CD4-positive, alpha-beta T cell treated with Interferon alpha-2 for 1 hour (primary cell): Measurements from ENCODE around the gene IMMP2L.
"Not testable (repeated sequence)": the region's sequence is repeated elsewhere in the genome, so short reads cannot be mapped to it uniquely, and the experiment has no call there.

ENCODE experiments used
- DNase-seq, 2 donors: peaks; one replicate each; pipeline ENCODE4 v3.0.0-alpha.2; 2020 to 2022

Gene IMMP2L

DNA sequence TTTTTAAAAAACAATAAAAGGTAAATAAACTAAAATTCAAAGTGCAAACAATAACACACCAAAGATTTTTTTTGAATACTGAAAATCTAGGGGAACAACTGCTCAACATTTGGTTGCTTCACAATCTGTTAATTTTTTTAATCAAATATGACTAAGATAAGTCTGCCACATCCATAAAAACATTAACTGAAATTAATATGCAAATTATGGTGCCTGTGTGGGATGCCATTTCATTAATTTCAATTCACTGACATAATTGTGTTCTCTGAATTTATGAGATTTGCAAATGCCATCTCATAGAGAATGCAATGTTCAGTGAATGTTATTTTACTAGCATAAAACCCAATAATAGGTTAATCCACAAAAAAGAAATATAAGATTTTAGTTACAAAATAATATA is 237.5 kb downstream of the IMMP2L start:
- no peak for DNase-seq

DNA sequence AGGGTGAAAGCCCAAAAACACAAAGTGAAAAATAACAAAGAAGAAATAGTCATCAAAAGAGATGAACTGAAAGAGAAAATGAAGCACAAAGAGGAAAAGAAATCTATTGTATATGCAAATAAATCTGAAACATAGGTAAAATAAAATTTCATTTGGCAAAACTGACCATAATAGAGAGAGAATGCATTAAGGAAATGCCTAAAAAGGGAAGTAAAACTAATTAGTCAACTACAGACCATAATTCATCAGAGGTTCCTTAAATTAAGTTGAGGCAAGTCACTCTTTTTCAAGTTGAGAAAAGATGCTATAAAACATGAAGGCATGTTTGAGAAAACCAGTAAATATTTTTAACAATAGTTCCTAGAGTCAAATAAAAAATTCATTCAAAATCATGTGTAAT is 238.1 kb downstream of the IMMP2L start:
- DNase-seq, result no peak

DNA sequence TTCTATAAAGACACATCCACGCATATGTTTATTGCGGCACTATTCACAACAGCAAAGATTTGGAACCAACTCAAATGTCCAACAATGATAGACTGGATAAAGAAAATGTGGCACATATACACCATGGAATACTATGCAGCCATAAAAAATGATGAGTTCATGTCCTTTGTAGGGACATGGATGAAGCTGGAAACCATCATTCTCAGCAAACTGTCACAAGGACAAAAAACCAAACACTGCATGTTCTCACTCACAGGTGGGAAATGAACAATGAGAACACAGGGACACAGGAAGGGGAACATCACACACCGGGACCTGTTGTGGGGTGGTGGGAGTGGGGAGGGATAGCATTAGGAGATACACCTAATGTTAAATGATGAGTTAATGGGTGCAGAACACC is 238.6 kb downstream of the IMMP2L start:
- DNase-seq, result not testable (repeated sequence)

DNA sequence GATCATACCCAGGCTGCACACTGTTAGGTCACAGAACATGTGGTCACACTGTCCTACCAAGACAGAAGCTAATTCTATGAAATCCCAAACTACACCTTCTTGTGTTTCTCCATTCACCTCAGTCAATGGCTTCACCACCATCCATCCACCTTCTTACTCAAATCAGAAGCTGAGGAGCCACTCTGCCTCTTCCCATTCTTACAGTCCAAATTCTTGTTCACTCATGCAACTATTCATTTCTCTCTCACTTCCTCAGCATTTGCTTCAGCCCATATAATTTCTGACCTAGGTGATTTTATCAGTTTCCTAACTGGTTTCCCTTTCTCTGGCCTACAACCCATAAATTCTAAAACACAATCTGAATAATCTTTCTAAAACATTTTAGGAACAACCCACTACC is 242.2 kb downstream of the IMMP2L start:
- DNase-seq, result no peak

DNA sequence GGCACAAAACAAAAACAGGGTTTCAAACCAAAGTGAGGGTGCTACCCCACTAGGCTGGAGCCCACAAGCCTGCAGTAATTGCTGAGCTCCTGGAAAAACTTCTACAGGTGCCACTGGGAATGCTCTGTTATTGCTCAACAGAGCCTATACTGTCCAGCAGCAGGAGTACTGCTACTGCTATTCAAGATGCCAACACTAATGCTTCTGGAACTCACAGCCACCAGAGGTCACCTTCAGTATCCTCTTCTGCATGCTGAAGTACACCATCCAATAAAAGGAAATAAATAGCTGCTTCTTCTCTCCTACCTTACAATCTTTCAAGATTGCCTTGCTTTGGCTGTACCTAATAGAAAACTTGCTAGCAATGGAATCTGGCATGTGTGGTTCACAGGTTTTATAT is 249.3 kb downstream of the IMMP2L start:
- DNase-seq, result no peak

DNA sequence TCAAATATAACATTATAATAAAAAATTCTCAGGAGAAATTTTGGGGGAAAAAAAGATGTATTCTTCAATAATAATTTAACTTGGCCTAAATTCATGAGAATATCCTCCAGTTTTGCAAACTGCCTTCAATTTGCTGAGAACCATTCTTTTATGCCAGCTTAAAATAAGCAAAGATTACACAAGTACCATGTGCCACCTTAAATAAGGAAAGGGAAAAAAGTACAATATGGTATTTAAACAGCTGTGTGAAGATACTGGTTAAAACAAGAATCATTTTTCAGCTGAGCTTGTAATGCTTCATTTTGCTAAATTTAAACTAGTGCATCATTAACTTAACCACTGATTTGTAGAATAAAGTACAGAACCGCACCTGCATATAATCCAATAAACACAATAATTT is 253.6 kb downstream of the IMMP2L start:
- DNase-seq, result no peak

DNA sequence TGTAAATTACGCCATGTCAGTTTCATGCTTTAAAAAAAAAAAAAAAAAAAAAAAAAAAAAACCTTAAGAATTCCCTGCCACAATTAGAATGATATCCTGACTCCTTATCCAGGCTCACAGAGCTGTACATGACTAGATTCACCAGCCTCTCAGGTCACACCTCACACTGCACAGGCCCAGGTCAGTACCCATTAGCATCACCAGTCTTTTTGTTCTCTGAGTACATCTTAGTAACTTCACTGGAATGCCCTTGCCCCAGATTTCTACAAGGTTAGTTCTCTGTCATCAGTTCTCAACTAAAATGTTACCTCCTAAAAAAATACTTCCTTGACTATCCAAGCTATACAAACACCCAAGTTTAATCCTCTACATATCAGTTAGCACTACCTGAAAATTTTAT is 260.4 kb downstream of the IMMP2L start:
- no peak for DNase-seq

DNA sequence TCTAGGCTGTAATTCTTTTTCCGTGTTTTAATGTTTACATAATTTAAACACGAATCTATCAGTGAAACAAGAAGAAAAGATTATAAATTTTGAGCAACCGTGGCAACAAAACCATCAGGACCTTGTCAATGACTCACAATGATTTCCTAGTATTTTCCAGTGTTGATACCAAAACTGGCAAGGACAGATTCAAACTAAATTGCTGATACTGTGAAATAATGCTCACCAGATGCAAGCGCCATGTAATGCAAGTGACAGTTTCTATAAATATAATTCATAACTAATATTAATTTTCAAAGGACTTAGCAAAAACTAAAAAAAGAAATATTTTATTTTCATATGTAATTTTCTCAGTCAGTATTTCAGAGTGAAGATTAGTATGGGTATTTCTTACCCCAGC is 267.8 kb downstream of the IMMP2L start:
- no peak for DNase-seq

DNA sequence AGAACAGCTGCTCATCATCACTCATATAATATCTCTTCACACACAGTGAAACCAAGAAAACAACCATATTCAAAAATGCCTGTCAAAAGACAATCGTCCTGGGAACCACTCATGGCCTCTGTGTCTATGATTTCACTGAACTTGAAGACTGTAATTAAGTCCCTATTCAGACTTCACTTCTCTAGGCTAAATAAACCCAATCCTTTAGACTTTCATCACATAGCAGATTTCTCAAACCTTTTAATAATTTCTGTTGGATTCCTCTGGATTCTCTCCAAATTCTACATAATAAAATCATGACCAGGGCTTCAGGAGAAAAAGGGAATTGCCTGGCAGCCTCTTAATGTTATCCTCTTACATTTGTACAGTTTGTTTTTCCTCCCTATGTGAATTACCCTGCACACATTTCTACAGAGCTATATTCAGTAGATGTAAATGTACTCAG is 270.2 kb downstream of the IMMP2L start:
- no peak for DNase-seq

DNA sequence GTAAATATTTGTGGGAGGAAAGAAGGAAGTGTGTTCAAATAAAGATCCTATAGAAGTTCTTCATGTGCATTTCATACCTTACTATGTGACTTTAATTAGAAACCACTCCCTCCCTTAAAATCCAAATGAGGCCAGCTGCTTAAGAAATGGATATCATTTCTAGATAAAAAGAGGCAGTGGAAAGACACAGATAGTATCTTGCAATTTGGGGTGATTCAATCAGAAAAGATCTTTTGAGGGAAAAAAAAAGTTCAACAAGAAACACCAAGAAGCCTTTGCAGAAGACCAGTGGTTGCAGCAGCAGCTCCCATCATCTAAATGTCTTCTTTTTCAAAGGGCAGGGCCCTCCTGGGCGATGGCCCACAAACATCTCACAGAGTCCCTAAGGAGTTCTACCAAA is 271.3 kb downstream of the IMMP2L start:
- DNase-seq, result no peak

DNA sequence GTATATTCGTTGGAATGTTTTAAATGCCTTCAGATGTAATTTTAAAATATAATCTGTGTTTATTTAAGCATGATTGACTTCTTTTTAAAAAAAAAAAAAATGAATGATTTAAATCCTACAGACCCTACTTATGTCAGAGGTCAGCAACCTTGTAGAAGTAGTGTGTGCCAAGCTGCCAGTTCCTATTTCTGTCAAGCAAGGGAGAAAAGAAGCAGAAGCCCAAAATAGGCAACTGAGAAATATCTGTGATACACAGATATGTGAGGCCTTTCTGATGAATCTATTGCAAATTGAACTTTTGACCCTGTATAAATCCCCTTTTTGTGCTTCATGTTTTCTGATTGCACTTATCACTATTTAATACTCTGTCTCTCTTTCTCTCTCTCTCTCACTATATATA is 271.9 kb downstream of the IMMP2L start:
- no peak for DNase-seq

DNA sequence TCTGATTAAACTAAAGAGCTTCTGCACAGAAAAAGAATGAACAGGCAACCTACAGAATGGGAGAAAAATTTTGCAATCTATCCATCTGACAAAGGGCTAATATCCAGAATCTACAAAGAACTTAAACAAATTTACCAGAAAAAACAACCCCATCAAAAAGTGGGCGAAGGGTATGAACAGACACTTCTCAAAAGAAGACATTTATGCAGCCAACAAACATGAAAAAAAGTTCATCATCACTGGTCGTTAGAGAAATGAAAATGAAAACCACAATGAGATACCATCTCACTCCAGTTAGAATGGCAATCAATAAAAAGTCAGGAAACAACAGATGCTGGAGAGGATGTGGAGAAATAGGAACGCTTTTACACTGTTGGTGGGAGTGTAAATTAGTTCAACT is 273.9 kb downstream of the IMMP2L start:
- not testable (repeated sequence) for DNase-seq

DNA sequence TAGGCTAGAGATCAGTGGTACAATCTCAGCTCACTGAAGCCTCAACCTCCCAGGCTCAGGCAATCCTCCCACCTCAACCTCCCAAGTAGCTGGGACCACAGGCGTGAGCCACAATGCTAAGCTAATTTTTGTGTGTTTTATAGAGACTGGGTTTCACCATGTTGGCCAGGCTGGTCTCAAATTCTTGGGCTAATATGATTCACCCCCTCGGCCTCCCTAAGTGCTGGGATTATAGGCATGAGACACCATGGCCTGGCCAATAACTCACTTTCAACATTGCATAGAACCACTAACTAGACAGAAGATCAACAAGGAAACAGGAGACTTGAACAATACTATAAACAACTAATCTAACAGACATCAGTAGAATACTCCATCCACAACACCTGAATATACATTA is 279.7 kb downstream of the IMMP2L start:
- no peak for DNase-seq

DNA sequence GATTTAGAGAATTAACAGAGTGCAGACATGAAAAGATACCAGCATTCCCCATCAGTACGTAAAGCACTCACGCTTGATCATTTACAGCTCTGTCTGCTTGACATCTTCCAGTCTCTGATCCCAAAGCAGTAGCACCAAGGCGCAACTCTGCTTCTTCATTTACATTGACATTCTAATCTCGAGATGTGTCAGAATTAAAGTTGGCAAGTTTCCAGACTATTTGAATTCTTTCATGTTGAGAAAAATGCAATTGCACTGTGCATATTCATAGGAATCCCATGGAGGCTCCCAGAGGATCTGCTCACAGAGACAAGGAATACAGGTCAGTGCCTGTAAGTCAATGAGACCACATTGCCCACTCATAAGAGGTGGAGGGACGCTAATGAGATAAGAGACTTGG is 287.4 kb downstream of the IMMP2L start:
- DNase-seq, result no peak

DNA sequence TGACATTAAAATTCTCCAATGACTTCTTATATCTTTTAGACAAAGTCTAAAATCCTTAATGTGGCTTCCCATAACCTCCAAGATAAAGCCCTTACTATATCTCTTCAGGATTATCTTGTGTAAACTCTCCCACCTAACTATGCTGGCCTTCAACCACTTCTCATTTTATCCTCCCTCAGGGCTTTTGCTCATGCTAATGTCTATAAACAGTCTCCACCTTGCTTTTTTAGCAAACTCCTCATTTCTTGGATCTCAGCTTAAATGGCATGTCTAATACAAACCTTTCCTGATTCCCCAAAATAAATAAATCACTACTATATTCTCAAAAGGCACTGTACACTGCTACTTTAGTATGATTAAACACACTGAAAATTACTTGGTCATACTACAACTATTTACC is 290.2 kb downstream of the IMMP2L start:
- no peak for DNase-seq

DNA sequence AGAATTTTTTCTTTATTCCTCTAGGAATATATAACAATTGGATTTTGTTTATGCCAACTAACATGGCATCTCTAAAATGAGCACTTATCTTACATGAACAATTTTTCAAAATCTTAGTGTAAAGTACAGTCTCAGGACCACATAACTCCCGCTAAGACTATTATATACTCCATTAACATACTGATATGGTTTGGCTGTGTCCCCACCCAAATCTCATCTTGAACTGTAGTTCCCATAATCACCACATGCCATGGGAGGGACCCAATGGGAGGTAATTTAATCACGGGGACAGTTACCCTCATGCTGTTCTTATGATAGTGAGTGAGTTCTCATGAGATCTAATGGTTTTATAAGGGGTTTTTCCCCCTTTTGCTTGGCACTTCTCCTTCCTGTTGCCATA is 291.5 kb downstream of the IMMP2L start:
- DNase-seq, result not testable (repeated sequence)

DNA sequence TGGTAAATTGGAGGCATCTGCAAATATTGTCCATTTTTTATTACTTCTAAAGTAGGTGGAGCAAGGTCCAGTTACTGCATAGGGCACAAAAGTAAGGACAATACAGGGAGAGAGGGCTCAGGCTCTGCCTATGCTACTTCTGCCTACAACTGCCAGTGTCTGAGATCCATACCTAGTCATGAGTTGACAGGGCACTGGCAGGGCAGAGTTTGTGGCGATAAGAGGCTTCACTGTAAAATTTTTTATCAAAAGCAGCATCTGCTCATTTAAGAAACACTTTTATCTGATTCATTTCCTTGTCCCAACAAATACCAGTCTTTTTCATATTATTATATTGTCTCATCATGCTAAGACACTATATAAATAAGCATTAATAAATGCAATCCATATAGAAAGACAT is 293.4 kb downstream of the IMMP2L start:
- no peak for DNase-seq

DNA sequence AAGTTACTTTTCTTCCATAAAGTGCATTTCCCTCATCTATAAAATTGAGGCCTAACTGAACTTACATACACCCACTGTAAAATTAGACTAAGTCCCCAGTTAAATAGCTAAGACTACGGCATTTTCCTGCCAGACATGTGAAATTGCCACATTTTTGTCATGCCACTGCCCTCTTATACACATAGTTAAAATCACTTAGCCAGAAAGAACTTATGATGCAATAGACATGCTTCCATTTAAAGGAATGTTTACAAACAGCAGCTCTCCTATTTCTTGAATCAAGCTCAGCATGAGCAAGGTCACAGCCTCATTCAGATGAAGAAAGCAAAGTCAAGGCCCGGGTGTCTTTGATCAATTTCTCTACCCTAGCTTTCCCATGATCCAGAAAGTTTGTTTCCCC is 295.7 kb downstream of the IMMP2L start:
- DNase-seq, result no peak

DNA sequence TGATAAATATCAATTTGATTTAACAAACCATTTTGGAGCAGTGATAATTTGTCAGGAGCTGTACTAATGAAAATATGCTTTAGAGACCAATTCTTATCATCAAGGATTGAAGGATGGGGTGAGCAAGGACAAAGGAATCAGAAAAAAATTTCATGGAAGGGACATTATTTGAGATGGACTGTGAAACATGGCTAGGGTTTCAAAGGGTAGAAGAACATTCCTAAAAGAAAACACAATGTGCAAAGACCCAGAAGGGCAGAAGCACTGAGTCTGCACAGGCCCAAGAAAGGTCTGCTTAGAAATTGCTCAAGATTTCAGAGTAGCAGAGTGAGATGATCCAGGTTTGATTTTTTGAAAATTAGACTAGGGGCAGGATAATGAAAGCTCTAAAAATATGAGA is 296.9 kb downstream of the IMMP2L start:
- no peak for DNase-seq

DNA sequence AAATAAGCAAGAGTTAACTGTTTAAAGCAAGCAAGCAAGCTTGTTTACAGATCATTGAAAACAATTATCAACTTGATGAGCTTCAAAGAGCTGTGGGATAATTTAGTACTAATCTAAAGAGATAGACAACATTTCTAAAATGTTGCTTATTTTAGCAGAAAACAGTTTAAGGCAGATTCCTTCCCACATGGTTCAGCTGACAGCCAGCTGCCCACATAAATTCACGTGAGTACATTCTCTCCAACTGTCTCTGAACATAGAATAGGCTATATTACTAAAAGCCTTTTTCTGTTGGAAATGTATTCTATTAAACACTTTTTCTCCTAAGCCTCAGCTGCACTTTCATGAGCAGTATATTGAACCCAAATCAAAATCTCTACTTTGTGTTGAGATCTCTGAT is 297.3 kb downstream of the IMMP2L start:
- DNase-seq, result no peak

DNA sequence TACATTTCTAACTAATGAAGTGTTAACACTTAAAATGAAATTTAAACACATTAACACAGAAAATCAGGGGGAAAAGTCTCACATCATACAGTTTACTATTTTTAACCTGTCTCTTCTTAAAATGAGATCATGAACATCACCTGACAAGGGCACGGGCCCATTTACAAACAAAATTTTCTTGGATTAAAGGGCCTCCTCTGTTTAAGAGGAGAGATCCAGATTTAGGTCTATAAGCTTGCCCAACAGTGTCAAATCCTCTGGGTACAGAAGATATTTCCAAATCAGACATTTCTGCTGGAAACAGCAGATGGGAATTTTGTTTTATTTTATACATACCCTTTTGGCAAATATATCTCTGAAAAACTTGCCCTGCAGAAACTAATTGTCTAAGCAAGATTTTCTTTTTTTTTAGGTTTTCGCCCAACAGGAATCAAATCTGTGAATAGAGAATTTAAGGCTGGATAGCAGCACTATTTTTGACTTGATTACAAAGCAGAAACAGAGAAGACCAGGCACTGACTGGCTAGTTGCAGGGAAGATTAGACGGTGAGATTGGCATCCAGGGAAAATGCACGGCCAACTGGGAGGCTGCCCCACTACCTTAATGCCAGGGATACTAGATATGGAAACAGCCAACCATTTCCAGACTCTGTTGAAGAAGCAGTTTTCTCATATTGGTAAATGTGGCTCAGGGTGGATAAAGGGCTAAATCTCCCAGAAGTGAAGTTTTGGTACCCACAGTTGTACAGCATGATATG is 298.0 kb downstream of the IMMP2L start:
- DNase-seq, result no peak

DNA sequence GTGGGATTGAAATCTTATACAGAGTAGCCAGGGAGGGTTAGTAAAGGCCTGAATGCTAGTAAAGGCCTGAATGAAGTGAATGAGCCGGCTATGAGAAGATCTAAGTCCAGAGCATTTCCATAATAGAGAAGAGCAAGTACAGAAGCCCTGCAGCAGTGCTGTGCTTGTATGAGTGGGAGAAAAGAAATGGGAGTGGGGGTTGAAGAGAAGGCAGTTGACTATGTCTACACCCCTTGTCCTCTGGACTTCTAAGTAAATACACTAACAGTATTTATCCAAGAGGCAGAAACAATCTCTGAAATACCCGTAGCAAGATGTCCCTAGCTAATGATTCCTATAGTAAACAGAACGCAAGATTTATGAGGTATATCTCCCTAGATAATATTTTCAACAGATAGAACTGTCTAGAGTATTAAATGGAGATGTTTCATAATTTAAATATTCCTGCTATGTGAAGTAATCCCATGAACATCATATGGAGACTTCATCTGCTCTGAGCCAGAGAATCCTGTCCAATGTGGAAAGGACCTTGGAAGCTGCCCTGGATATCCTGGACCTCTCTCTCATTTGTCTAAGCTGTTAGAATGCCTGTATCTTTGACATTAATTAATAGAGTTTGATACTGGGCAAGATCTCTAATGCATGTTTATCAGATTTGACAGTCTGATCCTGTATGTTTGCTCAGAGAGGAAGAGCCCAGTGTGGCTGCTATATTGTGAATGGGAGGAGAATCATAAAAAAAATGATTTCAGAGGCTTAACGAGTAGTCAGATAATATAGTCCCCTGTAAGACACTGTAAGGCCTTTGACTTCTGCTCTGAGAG is 299.8 kb downstream of the IMMP2L start:
- no peak for DNase-seq

DNA sequence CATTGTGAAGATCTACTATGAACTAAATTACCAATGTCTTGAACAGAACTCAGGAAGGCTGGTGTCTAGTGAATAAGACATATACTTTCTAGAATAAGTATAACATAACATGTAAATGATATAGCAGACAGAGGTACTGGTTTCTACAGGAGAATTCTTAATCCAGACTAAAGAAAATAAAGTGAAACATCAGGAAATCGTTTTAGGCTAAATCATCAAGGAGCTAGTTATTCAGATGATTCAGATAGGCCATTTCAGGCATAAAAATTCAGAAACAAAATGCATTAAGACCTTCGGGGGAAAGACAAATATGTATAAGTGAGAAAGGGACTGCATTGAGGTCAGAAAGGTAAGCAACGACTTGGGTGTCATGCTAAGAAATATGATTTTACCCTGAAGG is 300.8 kb downstream of the IMMP2L start:
- DNase-seq, result no peak

DNA sequence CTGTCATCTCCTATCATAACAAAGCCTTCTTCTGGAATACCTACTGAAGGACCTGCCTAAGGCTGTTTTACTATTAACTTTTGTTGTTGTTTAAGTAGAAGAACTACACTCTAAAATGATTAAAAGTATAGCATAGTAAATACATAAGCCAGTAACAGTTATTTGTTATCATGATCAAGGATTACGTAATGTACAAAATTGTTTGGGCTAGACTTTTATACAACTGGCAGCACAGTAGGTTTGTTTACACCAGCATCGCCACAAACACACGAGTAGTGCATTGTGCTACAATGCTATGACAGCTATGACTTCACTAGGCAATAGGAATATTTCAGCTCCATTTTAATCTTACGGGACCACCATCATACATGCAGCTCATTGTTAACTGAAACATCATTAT is 302.3 kb downstream of the IMMP2L start:
- no peak for DNase-seq

DNA sequence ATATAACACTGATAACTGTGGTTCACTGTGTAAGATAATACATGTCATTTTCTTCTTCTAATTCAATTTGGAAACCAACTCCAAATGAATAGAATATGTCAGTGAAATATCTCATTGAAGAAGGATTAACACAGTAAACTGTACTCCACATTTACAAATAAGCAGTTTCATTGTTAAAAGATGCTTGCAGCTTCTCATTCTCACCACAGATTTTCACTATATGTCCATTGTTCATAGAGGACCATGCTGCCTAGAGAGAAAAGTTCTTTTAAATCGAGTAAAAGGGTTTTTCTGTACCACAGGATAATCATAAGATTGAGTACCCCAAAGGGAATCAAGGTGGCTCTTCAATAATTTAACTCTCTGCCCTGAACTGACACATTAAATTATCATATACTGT is 305.9 kb downstream of the IMMP2L start:
- DNase-seq, result no peak
